Muscle of leg (tissue), 11 donors: ENCODE results near the gene SCAMP3. TPM values are rescaled to one million over a fixed set of nuclear protein-coding genes. Genes with fewer than 3 reads are reported as not detected.
"Not testable (repeated sequence)": the region's sequence is repeated elsewhere in the genome, so short reads cannot be mapped to it uniquely, and the experiment has no call there.

Source experiments
- DNase-seq: peaks from one replicate; pipeline ENCODE4 v3.0.0; 2013
- H3K27ac ChIP-seq: one replicate; pipeline ENCODE4 v1.5.1; 2013; ENCODE audit warnings: mild to moderate bottlenecking, low read length, control low read depth
- H3K27me3 ChIP-seq: one replicate; pipeline ENCODE4 v1.6.1; 2013; ENCODE audit warnings: low read length; ENCODE audit not compliant: control insufficient read depth, insufficient read depth
- H3K36me3 ChIP-seq: one replicate; pipeline ENCODE4 v1.6.1; 2013; ENCODE audit warnings: low read length; ENCODE audit not compliant: control insufficient read depth, insufficient read depth
- H3K4me1 ChIP-seq: one replicate; pipeline ENCODE4 v1.6.1; 2013; ENCODE audit warnings: low read length; ENCODE audit not compliant: control insufficient read depth, insufficient read depth
- H3K4me3 ChIP-seq: one replicate; pipeline ENCODE4 v1.5.1; 2013; ENCODE audit warnings: low read length, control low read depth
- H3K9me3 ChIP-seq: replicated peaks from 2 replicates; pipeline ENCODE4 v1.6.1; 2013; ENCODE audit warnings: low read depth, low read length; ENCODE audit not compliant: control insufficient read depth
- WGBS: methylation state at CpG from one replicate; pipeline ENCODE4 v1.1.5; 2013; ENCODE audit warnings: missing lambda C conversion rate; ENCODE audit not compliant: insufficient coverage; 5-methylcytosine and 5-hydroxymethylcytosine counted together
- polyA plus RNA-seq, 8 donors: library from polyadenylated mRNA; unstranded; fragments of 120-200 nt; gene quantifications; one replicate each; pipeline versions ENCODE4 v1.2.1 to v1.2.3, GENCODE V29; 2013; ENCODE audit warnings: inconsistent platforms in 1 of 8, low replicate concordance in 1 of 8; ENCODE audit not compliant: insufficient read length in 8 of 8, insufficient read depth in 1 of 8
- total RNA-seq: library from RNA; stranded (reverse); fragments of 120-200 nt; gene quantifications from one replicate; pipeline ENCODE4 v1.2.4, GENCODE V29; 2013

The SCAMP3 gene
- total and polyA plus RNA-seq, 9 donors: 24.6 to 51.4 (median 40.6) TPM

- no peak for DNase-seq
- whole genome bisulfite sequencing: 90% methylated on average over 24 of the region's 26 CpGs
These were observed 14.2 kb downstream of the SCAMP3 start for GRCh38 chr1:155247667-155248553.

GRCh38 chr1:155246796-155247195, 15.4 kb downstream of the SCAMP3 start:
- not testable (repeated sequence) for DNase-seq, H3K4me3 ChIP-seq, H3K9me3 ChIP-seq, H3K27ac ChIP-seq, H3K27me3 ChIP-seq
- Histone ChIP-seq H3K36me3 (peaks cover 33% of the 10 kb centered on the region), H3K4me1 (peaks cover 37% of the 10 kb centered on the region)
- no CpG with 5 or more reads among the region's 3 CpGs for WGBS

More at GRCh38 chr1:155247667-155248553, 14.2 kb downstream of the SCAMP3 start:
- peaks cover 33% of the 10 kb centered on the region for H3K36me3 ChIP-seq
- no peak overlapping the region for H3K27ac ChIP-seq
- H3K27me3 ChIP-seq: no peaks in the 10 kb centered on the region
- H3K4me1 ChIP-seq: peaks cover 32% of the 10 kb centered on the region
- H3K4me3 ChIP-seq: no peak overlapping the region
- no peaks in the 10 kb centered on the region for H3K9me3 ChIP-seq

- WGBS: 74% methylated on average over 4 of the region's 8 CpGs
- H3K27me3 ChIP-seq: no peaks in the 10 kb centered on the region
- peak overlapping the region; percentile 93 for H3K27ac ChIP-seq
- H3K4me1 ChIP-seq: peaks cover 33% of the 10 kb centered on the region
- DNase-seq: no peak
- H3K36me3 ChIP-seq: peaks cover 27% of the 10 kb centered on the region
- H3K4me3 ChIP-seq: peak overlapping the region; percentile 61
- no peaks in the 10 kb centered on the region for H3K9me3 ChIP-seq
These were observed 17.0 kb downstream of the SCAMP3 start for GRCh38 chr1:155245163-155245524.

GRCh38 chr1:155244368-155245162, 17.6 kb downstream of the SCAMP3 start:
- Histone ChIP-seq H3K27me3 (no peaks in the 10 kb centered on the region), H3K4me3 (peak overlapping the region; percentile 61), H3K36me3 (peaks cover 27% of the 10 kb centered on the region), H3K9me3 (no peaks in the 10 kb centered on the region), H3K27ac (peak overlapping the region; percentile 93), H3K4me1 (peaks cover 32% of the 10 kb centered on the region)
- WGBS: 0% methylated on average over 35 of the region's 53 CpGs
- DNase-seq: peak; percentile 100

- no peak for DNase-seq
- Histone ChIP-seq H3K4me3 (no peak overlapping the region), H3K27ac (peak overlapping the region; percentile 93)
These were observed 19.3 kb downstream of the SCAMP3 start for GRCh38 chr1:155242805-155243358.

GRCh38 chr1:155241841-155242264, 20.3 kb downstream of the SCAMP3 start:
- WGBS: 100% methylated on average over 1 of the region's 4 CpGs
- Histone ChIP-seq H3K36me3 (peaks cover 14% of the 10 kb centered on the region), H3K27me3 (no peaks in the 10 kb centered on the region), H3K27ac (no peak overlapping the region), H3K4me1 (peaks cover 32% of the 10 kb centered on the region), H3K4me3 (no peak overlapping the region), H3K9me3 (no peaks in the 10 kb centered on the region)
- peak; percentile 38 for DNase-seq

More at GRCh38 chr1:155242805-155243358, 19.3 kb downstream of the SCAMP3 start:
- peaks cover 19% of the 10 kb centered on the region for H3K36me3 ChIP-seq
- no peaks in the 10 kb centered on the region for H3K9me3 ChIP-seq
- no CpG with 5 or more reads among the region's 3 CpGs for WGBS
- H3K27me3 ChIP-seq: no peaks in the 10 kb centered on the region
- H3K4me1 ChIP-seq: peaks cover 32% of the 10 kb centered on the region

- 50% methylated on average over 1 of the region's 4 CpGs for WGBS
- DNase-seq: peak; percentile 90
- Histone ChIP-seq H3K27ac (no peak overlapping the region), H3K36me3 (peaks cover 15% of the 10 kb centered on the region), H3K4me3 (peak overlapping the region; percentile 42), H3K27me3 (no peaks in the 10 kb centered on the region), H3K9me3 (no peaks in the 10 kb centered on the region), H3K4me1 (peaks cover 32% of the 10 kb centered on the region)
These were observed 21.0 kb downstream of the SCAMP3 start for GRCh38 chr1:155241069-155241679.

GRCh38 chr1:155236451-155236850, 25.7 kb downstream of the SCAMP3 start:
- no peak overlapping the region for H3K27ac ChIP-seq
- no peak overlapping the region for H3K4me3 ChIP-seq
- H3K36me3 ChIP-seq: peaks cover 18% of the 10 kb centered on the region
- peaks cover 14% of the 10 kb centered on the region for H3K4me1 ChIP-seq
- H3K9me3 ChIP-seq: no peaks in the 10 kb centered on the region
- H3K27me3 ChIP-seq: no peaks in the 10 kb centered on the region
- no peak for DNase-seq
- WGBS: no CpG with 5 or more reads among the region's 5 CpGs

- H3K4me1 ChIP-seq: not testable (repeated sequence)
- WGBS: 82% methylated on average over 3 of the region's 9 CpGs
These were observed 26.8 kb downstream of the SCAMP3 start for GRCh38 chr1:155235375-155235774.

More at GRCh38 chr1:155235375-155235774, 26.8 kb downstream of the SCAMP3 start:
- H3K4me3 ChIP-seq, H3K9me3 ChIP-seq, H3K27me3 ChIP-seq, H3K27ac ChIP-seq, DNase-seq: not testable (repeated sequence)
- H3K36me3 ChIP-seq: peaks cover 18% of the 10 kb centered on the region
